GM12864 (cell line): Measurements from ENCODE around the gene GLE1.
"Not testable (repeated sequence)": the region's sequence is repeated elsewhere in the genome, so short reads cannot be mapped to it uniquely, and the experiment has no call there.

Experiments used
- DNase-seq: peaks from one replicate; pipeline ENCODE4 v3.0.0-alpha.2; 2011; ENCODE audit warnings: low read depth
- H3K4me3 ChIP-seq: 2 replicates; pipeline ENCODE4 v1.5.1; 2011; ENCODE audit warnings: mild to moderate bottlenecking, low read depth, low read length, control low read depth
- TF ChIP-seq, protein P1 (sequence below): IDR thresholded peaks from 2 replicates; pipeline ENCODE4 v1.5.1; 2011; ENCODE audit warnings: low read depth, mild to moderate bottlenecking, moderate library complexity, low read length, control low read depth, inconsistent platforms; ENCODE audit errors: missing control alignments

GLE1 gene

DNA sequence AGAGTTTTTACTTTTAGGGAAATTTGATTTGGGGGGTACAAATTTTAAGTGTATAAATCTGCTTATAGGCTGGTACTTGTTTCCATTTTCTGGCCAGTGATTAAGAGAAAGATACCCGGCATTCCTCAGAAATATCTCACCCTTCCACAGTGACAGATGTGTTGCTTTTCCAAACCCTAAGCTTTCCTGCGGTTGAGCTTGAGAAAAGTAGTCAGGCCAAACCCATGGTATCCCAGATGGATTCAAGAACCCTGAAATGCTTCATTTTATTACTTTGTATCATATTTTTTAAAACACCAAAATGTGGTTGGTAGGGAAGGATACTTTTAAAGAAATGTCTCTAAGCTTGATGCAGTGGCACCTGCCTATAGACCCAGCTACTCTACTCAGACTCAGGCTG lies 71.4 kb downstream of the GLE1 start:
- TF ChIP-seq, protein P1, sequence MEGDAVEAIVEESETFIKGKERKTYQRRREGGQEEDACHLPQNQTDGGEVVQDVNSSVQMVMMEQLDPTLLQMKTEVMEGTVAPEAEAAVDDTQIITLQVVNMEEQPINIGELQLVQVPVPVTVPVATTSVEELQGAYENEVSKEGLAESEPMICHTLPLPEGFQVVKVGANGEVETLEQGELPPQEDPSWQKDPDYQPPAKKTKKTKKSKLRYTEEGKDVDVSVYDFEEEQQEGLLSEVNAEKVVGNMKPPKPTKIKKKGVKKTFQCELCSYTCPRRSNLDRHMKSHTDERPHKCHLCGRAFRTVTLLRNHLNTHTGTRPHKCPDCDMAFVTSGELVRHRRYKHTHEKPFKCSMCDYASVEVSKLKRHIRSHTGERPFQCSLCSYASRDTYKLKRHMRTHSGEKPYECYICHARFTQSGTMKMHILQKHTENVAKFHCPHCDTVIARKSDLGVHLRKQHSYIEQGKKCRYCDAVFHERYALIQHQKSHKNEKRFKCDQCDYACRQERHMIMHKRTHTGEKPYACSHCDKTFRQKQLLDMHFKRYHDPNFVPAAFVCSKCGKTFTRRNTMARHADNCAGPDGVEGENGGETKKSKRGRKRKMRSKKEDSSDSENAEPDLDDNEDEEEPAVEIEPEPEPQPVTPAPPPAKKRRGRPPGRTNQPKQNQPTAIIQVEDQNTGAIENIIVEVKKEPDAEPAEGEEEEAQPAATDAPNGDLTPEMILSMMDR = no peak
- no peak for DNase-seq
- H3K4me3 ChIP-seq = no peak overlapping the region

DNA sequence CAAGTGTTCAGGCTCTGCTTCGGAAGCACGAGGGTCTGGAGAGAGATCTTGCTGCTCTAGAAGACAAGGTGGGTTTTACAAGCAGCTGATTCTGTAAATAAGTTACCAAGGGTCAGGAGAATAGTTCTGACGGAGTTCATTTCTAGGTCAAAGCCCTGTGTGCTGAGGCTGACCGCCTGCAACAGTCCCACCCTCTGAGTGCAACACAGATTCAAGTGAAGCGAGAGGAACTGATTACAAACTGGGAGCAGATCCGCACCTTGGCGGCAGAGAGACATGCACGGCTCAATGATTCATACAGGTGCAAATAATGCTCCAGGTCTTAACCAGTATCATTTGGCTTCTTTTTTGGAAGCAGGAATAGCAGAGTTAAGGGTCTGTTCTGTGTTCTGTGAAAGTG lies 72.7 kb downstream of the GLE1 start:
- no peak overlapping the region for H3K4me3 ChIP-seq
- DNase-seq = no peak
- TF ChIP-seq, protein P1 = no peak

DNA sequence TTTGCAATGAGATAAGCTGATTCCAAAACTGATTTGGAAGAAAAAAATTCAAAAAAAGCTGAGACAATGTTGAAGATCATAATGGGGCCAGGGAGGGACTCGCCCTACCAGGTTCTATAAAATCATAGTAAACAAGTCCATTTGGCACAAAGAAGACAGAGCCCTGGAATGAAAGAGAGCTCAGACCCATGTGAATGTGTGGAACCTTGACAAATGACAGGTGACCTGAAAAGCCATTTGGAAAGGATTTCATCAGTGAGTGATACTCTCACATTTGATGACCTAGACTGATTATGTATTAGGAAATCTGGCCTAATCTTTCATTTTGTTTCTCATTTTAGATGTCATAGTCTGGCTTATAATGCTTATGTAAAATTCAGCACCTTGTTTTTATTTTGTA lies 74.7 kb downstream of the GLE1 start:
- no peak overlapping the region for H3K4me3 ChIP-seq
- TF ChIP-seq, protein P1 = no peak
- DNase-seq = no peak

DNA sequence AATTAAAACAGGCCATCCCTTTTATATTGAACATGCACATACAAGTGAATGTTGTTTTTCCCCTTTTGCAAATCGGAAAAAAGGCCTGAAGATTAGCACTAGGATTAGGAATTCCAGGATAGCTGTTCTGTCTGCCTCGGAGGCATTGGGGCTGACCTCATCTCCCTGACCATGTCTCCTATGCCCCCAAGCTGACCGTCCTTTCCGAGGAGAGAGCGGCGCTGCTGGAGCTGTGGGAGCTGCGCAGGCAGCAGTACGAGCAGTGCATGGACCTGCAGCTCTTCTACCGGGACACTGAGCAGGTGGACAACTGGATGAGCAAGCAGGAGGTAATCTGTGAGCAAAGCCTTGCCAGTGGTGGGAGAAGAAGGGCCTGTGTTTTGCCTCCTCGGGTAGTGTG lies 76.2 kb downstream of the GLE1 start:
- H3K4me3 ChIP-seq = no peak overlapping the region
- DNase-seq = no peak
- TF ChIP-seq, protein P1 = no peak

DNA sequence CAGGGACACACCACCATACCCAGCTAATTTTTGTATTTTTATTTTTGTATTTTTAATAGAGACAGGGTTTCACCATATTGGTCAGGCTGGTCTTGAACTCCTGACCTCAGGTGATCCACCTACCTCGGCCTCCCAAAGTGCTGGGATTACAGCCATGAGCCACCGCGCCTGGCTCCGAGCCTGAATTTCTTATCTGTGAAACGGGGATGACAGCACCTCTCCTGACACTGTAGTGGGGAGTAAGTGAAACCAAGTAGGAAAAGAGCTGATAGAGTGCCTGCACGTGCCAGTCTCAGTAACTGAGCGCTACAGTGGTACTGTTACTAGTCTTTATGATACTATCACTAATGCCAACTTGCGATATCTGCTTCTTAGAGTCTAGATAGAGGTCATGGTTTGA lies 80.6 kb downstream of the GLE1 start:
- H3K4me3 ChIP-seq, DNase-seq: not testable (repeated sequence)

DNA sequence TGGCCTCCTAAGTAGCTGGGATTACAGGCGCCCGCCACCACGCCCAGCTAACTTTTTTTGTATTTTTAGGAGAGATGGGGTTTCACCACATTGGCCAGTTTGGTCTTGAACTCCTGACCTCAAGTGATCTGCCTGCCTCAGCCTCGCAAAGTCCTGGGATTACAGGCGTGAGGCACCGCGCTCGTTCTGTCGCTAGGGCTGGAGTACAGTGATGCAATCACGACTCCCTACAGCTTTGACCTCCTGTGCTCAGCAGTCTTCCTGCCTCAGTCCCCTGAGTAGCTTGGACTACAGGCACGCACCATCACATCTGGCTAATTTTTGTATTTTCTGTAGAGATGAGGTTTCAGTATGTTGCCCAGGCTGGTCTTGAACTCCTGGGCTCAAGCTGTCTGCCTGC lies 82.4 kb downstream of the GLE1 start:
- not testable (repeated sequence) for H3K4me3 ChIP-seq, DNase-seq

DNA sequence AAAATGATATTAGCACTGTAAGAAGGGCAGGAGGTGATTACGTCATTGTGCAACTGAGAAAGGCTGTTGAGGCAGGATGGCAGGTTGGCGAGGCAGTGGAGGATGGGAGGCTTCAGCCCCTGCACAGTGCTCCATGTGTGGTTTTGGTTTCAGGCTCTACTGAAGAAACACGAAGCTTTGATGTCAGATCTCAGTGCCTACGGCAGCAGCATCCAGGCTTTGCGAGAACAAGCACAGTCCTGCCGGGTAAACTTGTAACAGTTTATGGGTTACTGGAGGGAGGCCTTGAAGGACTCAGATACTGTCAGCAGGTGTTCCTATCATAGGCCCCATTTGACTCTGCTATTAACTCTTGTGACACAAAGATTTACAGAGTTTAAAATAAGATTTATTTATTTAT lies 82.9 kb downstream of the GLE1 start:
- no peak overlapping the region for H3K4me3 ChIP-seq
- peak; percentile 3 for DNase-seq
- TF ChIP-seq, protein P1 = no peak

DNA sequence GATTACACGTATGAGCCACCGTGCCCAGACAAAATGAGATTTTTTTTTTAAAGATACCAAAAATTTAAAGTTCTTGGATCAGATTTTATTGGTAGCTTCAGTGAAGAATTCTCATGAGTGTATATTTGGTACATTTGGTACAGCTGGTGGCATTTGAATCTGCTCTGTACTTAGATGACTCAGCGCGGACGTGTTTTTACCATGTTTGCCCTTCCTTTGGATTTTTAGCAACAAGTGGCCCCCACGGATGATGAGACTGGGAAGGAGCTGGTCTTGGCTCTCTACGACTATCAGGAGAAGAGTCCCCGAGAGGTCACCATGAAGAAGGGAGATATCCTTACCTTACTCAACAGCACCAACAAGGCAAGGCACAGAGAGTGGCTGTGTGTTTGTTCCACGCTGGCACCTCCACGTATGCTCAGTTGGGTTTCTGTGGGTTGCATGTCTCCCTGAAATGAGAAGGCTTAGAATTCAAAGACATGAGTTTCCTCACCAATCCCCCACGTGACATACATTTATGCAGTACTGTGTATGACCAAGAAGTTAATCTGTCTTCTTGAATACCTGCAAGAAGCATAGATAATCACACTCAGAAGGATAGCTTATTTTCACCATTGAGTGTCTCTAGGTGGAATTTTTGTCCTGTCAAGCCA lies 84.2 kb downstream of the GLE1 start:
- no peak for DNase-seq
- no peak overlapping the region for H3K4me3 ChIP-seq
- TF ChIP-seq, protein P1 = no peak
